ENCODE measurements around the gene APP.

DNA sequence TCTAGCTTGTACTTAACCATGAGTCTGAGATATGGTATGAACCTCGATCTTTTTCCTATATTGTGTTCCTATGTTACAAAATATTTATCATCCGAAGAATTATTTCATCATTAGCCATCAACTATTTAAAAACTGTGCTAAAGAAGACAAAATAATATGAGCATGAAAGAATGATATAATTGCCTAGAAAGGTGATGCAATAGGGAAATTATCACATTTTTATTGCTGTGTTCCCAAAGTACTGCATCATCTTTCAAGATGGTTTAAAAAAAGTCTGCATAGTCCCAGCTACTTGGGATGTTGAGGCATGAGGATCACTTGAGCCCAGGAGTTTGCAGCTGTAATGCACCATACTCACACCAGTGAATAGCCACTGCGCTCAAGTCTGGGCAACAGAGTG lies 126.7 kb downstream of the APP start:
- TF ChIP-seq ARNTL (CRISPR knock-in tag; IDR thresholded peaks at IDR 0.05; ENCODE audit: borderline replicate concordance, low read depth) (no peak), ZFP30 (CRISPR knock-in tag; IDR thresholded peaks at IDR 0.05) (no peak), ZFP3 (CRISPR knock-in tag; IDR thresholded peaks at IDR 0.05) (no peak), CSDC2 (CRISPR knock-in tag; IDR thresholded peaks at IDR 0.05) (no peak), GLIS3 (CRISPR knock-in tag; IDR thresholded peaks at IDR 0.05) (no peak), SNAI2 (CRISPR knock-in tag; IDR thresholded peaks at IDR 0.05) (no peak)
- TF ChIP-seq, protein P1, sequence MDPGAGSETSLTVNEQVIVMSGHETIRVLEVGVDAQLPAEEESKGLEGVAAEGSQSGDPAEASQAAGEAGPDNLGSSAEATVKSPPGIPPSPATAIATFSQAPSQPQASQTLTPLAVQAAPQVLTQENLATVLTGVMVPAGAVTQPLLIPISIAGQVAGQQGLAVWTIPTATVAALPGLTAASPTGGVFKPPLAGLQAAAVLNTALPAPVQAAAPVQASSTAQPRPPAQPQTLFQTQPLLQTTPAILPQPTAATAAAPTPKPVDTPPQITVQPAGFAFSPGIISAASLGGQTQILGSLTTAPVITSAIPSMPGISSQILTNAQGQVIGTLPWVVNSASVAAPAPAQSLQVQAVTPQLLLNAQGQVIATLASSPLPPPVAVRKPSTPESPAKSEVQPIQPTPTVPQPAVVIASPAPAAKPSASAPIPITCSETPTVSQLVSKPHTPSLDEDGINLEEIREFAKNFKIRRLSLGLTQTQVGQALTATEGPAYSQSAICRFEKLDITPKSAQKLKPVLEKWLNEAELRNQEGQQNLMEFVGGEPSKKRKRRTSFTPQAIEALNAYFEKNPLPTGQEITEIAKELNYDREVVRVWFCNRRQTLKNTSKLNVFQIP (CRISPR knock-in tag; IDR thresholded peaks at IDR 0.05; ENCODE audit: borderline replicate concordance, low read depth): no peak
- TF ChIP-seq, protein P2, sequence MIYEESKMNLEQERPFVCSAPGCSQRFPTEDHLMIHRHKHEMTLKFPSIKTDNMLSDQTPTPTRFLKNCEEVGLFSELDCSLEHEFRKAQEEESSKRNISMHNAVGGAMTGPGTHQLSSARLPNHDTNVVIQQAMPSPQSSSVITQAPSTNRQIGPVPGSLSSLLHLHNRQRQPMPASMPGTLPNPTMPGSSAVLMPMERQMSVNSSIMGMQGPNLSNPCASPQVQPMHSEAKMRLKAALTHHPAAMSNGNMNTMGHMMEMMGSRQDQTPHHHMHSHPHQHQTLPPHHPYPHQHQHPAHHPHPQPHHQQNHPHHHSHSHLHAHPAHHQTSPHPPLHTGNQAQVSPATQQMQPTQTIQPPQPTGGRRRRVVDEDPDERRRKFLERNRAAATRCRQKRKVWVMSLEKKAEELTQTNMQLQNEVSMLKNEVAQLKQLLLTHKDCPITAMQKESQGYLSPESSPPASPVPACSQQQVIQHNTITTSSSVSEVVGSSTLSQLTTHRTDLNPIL (CRISPR knock-in tag; IDR thresholded peaks at IDR 0.05; ENCODE audit: low read depth): no peak
